Measurements from ENCODE around the gene SYT13. TPM values are rescaled to one million over a fixed set of nuclear protein-coding genes. Genes with fewer than 3 reads are reported as not detected.

SYT13 gene
- total and polyA plus RNA-seq, 11 donors, result 0.61 to 7.5 (median 3.2) TPM

GRCh38 chr11:45320371-45320770, 34.2 kb upstream of the SYT13 start:
- Histone ChIP-seq H3K27me3 (peaks cover 0 to 13% (median 0%) of the 10 kb centered on the region in 9 donors), H3K4me3 (no peak overlapping the region), H3K27ac (no peak overlapping the region), H3K4me1 (peaks cover 0 to 15% (median 0%) of the 10 kb centered on the region in 12 donors), H3K9me3 (no peaks in the 10 kb centered on the region), H3K36me3 (no peaks in the 10 kb centered on the region)
- DNase-seq (no peak), ATAC-seq (no peak)
- TF ChIP-seq CTCF (IDR thresholded peaks at IDR 0.05) (no peak), POLR2A (IDR thresholded peaks at IDR 0.05) (no peak)
- intact Hi-C loops (cut with DNase I), result loop anchor here in 1 of 10 donors (10.0 kb wide), 1 partner anchor 386 kb away; no protein-coding TSS in a partner anchor
- 80 to 96% (median 87%) methylated on average over 4 of the region's 4 CpGs for WGBS, 4 donors

GRCh38 chr11:45319077-45319476, 32.9 kb upstream of the SYT13 start:
- ATAC-seq (no peak), DNase-seq (no peak)
- Histone ChIP-seq H3K9me3 (no peaks in the 10 kb centered on the region), H3K4me1 (peaks cover 0 to 12% (median 0%) of the 10 kb centered on the region in 12 donors), H3K27ac (no peak overlapping the region), H3K36me3 (no peaks in the 10 kb centered on the region), H3K27me3 (peaks cover 0 to 16% (median 0%) of the 10 kb centered on the region in 9 donors), H3K4me3 (no peak overlapping the region)
- 88 to 95% (median 93%) methylated on average over 1 of the region's 1 CpG for WGBS, 4 donors
- intact Hi-C loops (cut with DNase I), result no loop called here
- TF ChIP-seq CTCF (IDR thresholded peaks at IDR 0.05) (no peak), POLR2A (IDR thresholded peaks at IDR 0.05) (no peak)

GRCh38 chr11:45318516-45318915, 32.4 kb upstream of the SYT13 start:
- intact Hi-C loops (cut with DNase I), result no loop called here
- Histone ChIP-seq H3K36me3 (no peaks in the 10 kb centered on the region), H3K9me3 (no peaks in the 10 kb centered on the region), H3K27ac (no peak overlapping the region), H3K4me1 (peaks cover 0 to 7% (median 0%) of the 10 kb centered on the region in 12 donors), H3K27me3 (peaks cover 0 to 16% (median 0%) of the 10 kb centered on the region in 9 donors), H3K4me3 (no peak overlapping the region)
- DNase-seq (no peak), ATAC-seq (no peak)
- TF ChIP-seq CTCF (IDR thresholded peaks at IDR 0.05), result no peak
- TF ChIP-seq POLR2A (IDR thresholded peaks at IDR 0.05), result no peak
- 86 to 97% (median 92%) methylated on average over 2 of the region's 2 CpGs for WGBS, 4 donors

GRCh38 chr11:45316258-45316657, 30.1 kb upstream of the SYT13 start:
- WGBS, 4 donors, result 87 to 91% (median 90%) methylated on average over 9 of the region's 9 CpGs
- H3K36me3 ChIP-seq, result no peaks in the 10 kb centered on the region
- DNase-seq, result no peak
- H3K27me3 ChIP-seq, result peaks cover 0 to 16% (median 0%) of the 10 kb centered on the region in 9 donors
- intact Hi-C loops (cut with DNase I), result no loop called here
- no peak overlapping the region for H3K27ac ChIP-seq
- no peak overlapping the region for H3K4me3 ChIP-seq
- ATAC-seq, result no peak
- TF ChIP-seq POLR2A (IDR thresholded peaks at IDR 0.05), result no peak
- TF ChIP-seq CTCF (IDR thresholded peaks at IDR 0.05), result no peak
- no peaks in the 10 kb centered on the region for H3K9me3 ChIP-seq
- peaks cover 0 to 3% (median 0%) of the 10 kb centered on the region in 12 donors for H3K4me1 ChIP-seq
